Activated naive CD4-positive, alpha-beta T cell treated with Interleukin-2 at 50 U/mL for 16 hours (primary cell): ENCODE results near the gene COLEC12.

Source experiments
- DNase-seq: peaks from one replicate; pipeline ENCODE4 v3.0.0-alpha.2; 2020

Gene COLEC12

DNA sequence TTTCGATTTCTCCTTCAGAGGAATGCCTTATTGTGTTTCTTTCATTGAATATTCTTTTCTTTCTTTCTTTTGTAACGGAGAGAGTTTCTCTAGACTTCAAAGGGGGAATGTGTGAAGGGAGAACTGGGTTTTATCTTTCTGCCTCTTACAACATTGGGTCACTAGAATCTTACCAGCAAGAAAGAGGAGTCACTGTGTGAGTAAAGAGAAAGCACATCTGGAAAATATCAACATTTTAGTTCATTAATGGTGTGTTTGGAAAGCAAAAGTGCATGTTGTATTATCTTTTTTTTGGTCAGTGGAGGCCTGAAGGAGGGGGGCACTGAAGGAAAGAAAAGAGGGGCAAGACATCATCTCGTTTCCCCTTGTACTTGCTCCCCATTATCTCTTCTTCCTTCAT lies 146.0 kb downstream of the COLEC12 start:
- no peak for DNase-seq

DNA sequence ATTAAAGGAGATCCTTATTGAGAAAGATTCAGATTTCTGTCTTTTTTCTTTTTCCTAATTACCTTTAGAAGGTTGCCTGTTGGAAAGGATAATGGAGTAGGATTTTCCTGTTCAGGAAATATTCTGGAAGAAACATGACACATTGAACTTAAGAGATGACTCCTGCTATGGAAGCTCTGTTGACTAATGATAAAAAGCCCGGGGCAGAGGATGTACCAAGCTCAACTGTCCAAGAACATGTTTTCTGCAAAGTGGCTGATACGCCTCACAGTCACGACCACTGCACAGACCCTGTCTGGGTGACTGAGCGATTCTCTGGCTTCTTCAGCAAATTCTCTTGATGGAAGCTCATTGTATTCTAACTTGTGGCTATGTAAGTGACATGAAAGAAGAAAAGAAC lies 146.5 kb downstream of the COLEC12 start:
- no peak for DNase-seq

DNA sequence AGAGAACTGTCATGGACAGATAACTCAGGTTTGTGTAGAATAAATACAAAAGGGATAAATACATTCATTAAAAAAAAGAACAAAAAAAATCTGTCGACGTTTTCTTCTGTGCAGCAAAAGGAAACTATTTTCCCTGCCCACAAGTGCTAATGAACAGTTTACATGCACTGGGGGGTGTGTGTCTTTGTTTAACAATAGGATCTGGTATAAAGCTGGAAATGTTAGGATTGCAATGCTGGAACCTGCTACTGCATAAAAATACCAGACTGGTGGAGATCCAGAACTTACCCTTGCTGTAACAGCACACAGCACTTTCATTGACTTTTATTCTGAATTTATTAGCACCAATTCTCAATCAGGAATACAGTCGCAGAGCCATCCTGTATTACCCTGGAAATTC lies 148.1 kb downstream of the COLEC12 start:
- DNase-seq = no peak

GRCh38 chr18:350953-351572 lies 149.4 kb downstream of the COLEC12 start:
- DNase-seq = no peak

- DNase-seq = no peak
Measured at GRCh38 chr18:346600-346999, 153.9 kb downstream of the COLEC12 start.

DNA sequence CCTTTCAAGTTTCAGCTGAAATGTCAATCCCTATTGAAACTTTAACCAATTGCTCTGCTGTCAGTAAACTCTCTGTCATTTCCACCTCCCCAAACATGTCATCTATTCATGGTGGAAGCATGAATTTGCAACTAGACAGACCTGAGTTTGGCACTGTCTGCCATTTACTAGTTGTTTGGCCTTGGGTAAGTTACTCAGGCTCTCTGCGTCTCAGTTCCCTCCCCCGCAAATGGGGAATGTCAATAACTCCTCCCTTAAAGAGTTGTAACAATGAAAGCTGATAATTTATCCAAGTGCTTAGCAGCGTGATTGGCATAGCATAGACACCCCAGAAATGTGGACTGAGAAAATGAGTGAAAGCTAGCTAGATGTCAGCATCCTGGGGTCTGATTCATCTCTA lies 159.4 kb downstream of the COLEC12 start:
- no peak for DNase-seq

DNA sequence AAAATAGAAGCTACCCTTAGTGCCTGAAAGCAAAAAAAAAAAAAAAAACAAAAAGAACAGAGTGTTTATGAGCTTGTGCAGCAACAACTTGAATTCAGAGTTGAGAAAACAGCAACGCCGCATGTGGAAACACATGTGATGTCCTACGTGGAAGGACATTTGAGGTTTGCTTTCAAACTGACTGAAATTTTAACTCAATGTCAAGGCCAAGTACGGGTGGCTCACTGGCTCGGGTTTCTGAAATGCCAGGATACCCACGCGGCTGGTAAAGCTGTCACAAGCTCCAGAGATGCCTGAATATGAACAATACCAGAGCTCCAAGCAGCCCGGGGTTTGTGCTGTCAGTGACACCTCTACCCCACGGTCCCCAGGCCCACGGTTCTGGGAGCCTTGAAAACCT lies 160.5 kb downstream of the COLEC12 start:
- DNase-seq = no peak

DNA sequence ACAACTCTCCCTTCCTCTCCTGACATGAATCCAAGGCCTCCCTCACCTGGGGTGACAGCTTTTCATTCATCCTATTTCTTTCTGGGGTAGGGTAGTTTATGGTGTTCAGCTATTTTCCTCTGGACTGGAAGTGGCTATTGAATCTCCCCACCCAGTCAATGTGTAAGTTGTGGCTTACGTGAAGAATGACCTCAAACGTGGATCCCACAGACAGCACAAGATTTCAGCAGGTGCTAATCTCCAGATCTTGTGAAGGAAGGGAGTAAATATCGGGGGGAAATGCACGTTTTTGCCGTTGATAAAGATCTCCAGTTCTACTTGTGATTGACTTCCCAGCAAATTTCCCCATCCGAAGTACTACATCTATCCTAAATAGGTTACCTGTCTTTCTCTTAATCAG lies 161.3 kb downstream of the COLEC12 start:
- DNase-seq = no peak

DNA sequence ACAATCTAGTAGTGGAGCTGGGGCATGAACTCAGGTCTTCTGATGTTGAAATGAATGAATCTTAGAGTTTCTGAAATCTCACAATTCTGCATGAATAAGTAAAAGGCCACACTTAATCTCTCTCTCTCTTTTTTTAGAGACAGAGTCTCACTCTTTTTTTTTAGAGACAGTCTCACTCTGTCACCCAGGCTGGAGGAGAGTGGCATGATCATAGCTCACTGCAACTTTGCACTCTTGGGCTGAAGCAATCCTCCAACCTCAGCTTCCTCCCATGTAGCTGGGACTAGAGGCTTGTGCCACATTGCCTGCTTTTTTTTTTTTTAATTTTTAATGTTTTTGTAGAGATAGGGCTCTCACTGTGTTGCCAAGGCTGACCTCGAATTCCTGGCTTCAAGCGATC lies 163.8 kb downstream of the COLEC12 start:
- DNase-seq = no peak

GRCh38 chr18:335733-336132 lies 164.8 kb downstream of the COLEC12 start:
- DNase-seq = no peak

DNA sequence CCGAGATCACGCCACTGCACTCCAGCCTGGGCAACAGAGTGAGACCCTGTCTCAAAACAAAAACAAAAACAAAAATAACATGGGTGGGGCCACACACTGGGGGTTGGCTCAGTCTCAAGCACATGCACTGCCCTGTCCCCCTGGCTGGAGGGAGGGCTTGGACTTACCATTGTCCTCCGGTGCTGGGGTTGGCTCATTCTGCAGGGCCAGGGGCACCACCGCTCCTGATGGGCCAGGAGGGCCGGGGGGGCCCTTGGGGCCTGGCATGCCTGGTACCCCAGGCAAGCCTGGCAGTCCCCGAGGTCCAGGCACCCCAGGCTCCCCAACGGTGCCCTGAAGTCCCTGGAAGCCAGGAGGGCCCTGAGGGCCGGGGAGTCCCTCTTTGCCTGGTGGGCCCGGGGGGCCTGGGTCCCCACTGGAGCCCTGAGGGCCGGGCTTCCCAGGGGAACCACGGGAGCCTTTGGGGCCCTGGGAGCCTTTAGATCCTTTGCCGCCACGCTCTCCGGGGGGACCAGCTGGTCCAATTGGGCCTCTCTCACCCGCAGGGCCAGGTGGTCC lies 165.8 kb downstream of the COLEC12 start:
- no peak for DNase-seq

GRCh38 chr18:332721-333510 lies 167.6 kb downstream of the COLEC12 start:
- DNase-seq = no peak

DNA sequence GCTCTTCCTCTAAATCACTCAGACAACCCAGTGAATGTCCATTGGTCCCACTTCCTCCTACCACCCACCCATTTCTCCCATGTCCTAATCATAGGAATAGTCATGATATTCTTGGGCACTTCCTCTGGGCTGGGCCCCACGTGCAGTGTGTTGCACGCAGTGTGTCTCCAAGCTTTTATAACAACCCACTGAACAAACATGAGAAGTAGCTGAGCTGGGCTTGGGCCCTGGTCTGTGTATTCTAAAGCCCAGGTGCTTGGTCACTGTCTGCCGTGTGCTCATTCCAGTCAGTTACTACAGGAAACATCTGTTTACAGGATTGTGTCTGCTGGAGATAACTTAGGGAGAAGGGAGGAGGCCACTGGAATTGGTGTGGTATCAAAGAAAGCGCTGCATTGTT lies 168.5 kb downstream of the COLEC12 start:
- no peak for DNase-seq

- no peak for DNase-seq
Measured at GRCh38 chr18:331221-331821, 169.2 kb downstream of the COLEC12 start.

DNA sequence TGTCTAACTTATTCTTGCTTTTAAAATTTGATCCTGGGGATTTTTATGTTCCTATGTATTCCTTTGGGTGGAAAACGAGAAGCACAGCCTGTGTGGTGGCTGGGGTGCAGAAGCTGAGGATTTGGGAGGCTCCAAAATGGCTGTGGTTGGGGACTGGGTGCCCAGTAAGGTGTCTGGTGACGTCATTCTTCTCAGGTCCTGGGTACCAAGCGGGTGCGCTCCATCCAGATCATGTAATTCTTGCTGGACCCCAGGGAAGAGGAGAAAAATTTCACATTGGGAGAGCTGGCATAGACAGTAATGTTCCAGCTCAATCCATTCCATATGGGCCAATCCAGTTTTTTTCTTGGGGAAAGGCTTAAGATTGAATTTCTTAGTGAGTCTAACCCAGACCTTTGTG lies 171.6 kb downstream of the COLEC12 start:
- no peak for DNase-seq

DNA sequence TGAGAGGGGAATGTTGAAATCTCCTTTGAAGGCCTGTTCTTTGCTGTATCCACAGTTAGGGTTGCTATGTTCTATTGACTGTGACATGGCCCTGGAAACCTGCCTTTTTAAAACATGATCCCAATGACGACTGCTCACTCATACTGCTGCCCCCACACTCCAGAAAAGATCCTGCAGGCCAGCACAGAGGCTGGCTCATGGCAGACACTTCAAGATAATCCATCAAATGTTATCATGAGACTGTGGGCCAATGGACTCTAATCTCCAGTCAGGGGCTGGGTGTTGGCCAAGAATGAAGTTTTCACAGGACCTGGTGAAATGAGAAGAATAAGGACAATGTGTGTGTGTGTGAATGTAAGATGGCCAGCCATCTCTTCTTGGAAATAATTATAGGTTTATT lies 173.7 kb downstream of the COLEC12 start:
- DNase-seq = no peak

DNA sequence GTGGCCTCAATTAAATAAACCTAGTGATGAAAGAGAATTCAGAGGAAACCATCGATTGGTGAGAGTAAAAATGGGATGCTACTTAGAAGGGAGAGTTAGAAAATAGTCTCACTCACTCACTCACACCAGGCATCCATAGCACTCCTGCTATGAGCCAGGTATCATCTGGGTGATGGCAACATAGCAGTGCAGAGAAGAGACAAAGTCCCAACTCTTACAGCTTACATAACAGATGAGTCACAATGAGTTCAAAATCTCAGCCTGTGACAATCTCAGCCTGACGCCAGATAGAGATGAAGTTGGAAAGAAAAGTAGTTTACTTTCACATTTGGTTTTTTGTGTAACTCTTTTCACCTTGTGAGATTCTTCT lies 177.3 kb downstream of the COLEC12 start:
- no peak for DNase-seq

DNA sequence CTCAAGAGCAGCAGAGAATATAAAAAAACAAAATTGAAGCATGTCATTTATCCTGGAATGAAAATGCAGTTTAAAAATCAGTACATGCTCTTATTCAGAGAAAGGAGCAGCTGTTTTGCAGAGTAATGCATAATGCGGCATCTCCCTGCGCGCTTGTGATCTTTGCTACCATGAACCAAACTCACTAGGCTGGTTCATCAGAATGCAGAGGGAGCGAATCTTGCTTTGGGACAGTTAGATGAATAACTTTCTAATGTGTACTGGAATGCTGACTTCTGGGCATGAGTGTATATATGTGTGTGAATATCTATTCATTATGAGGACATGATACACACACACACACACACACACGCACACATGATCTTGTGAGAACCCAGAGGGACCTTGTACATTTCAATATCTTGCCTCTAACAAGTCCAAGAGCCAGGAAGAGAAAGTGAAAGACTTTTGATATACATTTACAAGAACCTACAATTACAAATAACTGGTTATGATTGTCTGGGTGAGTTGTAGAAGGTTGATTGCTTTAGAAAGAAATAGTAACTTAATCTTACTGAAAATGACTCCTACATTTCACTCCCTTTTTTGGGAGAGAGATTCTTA lies 178.5 kb downstream of the COLEC12 start:
- no peak for DNase-seq

- no peak for DNase-seq
Measured at GRCh38 chr18:320155-320554, 180.3 kb downstream of the COLEC12 start.

DNA sequence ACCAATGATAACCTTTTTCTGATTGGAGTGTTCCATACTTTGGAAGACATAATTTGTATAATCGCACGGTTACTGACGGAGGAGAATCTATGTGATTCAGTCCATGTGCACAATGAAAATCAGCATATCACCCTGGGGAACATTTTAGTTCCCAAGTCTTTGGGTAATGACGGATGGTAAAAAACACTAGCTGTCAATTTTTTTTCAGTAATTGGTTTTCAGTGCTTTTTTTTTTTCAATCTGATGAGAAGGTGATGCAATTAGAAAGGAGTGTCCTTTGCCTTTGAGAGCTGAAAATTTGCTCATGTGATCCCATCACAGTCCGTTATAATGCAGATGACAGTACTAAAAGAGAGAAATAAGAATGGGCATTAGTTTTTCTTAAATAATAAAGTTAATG lies 180.8 kb downstream of the COLEC12 start:
- DNase-seq = no peak

- DNase-seq = no peak
Measured at GRCh38 chr18:318791-319291, 181.7 kb downstream of the COLEC12 start.

DNA sequence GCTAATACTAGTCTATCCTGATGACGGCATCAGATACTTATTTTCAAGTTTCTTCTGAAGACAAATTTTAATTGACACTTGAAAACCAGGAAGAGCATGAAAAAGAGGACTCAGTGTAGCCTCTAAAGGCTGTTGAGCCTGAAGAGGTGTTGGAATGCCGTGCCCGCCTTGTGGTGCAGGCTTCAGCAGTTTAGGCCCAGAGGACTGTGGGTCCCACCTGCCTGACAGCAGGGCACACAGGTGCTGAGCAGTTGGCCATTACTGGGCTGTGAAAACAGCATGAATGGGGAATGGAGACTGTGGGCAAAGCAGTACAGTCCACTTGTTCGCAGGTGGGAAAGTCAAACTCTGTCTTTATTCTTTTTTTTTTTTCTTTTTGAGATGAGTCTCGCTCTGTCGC lies 182.9 kb downstream of the COLEC12 start:
- no peak for DNase-seq

GRCh38 chr18:316393-316792 lies 184.1 kb downstream of the COLEC12 start:
- DNase-seq = no peak

DNA sequence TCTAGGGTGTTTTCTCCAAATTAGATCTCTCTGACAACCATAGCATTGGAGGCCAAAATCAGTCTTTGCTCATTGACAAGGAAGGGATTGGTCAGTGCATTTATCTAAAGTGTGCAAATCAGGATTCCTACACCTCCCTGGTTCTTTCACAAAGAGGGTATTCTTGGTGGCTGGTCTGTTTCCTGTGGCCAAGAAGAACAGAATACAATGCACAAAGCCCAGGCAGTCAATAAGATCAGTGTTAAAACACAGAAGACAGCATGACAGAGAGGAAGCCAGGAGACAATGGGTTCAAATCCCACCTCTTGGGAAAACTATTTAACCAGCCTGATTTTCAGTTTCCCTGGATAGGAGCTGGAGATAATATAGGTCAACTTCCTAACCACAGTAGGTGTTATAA lies 186.6 kb downstream of the COLEC12 start:
- no peak for DNase-seq
